Neural cell (in vitro differentiated cells): ENCODE measurements around the gene CCDC102A. TPM values are rescaled to one million over a fixed set of nuclear protein-coding genes. Genes with fewer than 3 reads are reported as not detected.

Experiments used
- H2AFZ ChIP-seq: fragments of 200-600, 300-800 bp; sonication (generic), shearing (Covaris generic); 2 replicates; pipeline ENCODE4 v1.6.0; 2014; ENCODE audit warnings: low read depth, mild to moderate bottlenecking, antibody characterized with exemption, low read length, moderate library complexity
- H3F3A ChIP-seq: fragments of 200-600 bp; shearing (Covaris generic); 2 replicates; pipeline ENCODE4 v1.6.1; 2016; ENCODE audit warnings: mild to moderate bottlenecking, moderate library complexity, mixed read lengths, antibody characterized with exemption, low read length; ENCODE audit not compliant: insufficient read depth, poor library complexity, severe bottlenecking
- H3K27ac ChIP-seq: fragments of 200-600, 300-800 bp; sonication (generic), shearing (Covaris generic); 2 replicates; pipeline ENCODE4 v1.5.1; 2014; ENCODE audit warnings: mild to moderate bottlenecking, low read length, moderate library complexity
- H3K27me3 ChIP-seq: fragments of 300-800, 200-600 bp; sonication (generic), shearing (Covaris generic); 2 replicates; pipeline ENCODE4 v1.6.0; 2014; ENCODE audit warnings: mild to moderate bottlenecking, low read depth, low read length, moderate library complexity; ENCODE audit not compliant: insufficient read depth
- H3K36me3 ChIP-seq: fragments of 300-800, 200-600 bp; sonication (generic), shearing (Covaris generic); 2 replicates; pipeline ENCODE4 v1.5.1; 2014; ENCODE audit warnings: mild to moderate bottlenecking, antibody characterized with exemption, low read length, moderate library complexity; ENCODE audit not compliant: insufficient read depth
- H3K4me2 ChIP-seq: fragments of 300-800, 200-600 bp; sonication (generic), shearing (Covaris generic); 2 replicates; pipeline ENCODE4 v1.6.0; 2014; ENCODE audit warnings: mild to moderate bottlenecking, low read length
- H3K4me3 ChIP-seq: fragments of 300-800, 200-600 bp; sonication (generic), shearing (Covaris generic); 2 replicates; pipeline ENCODE4 v1.5.1; 2014; ENCODE audit warnings: mild to moderate bottlenecking, low read length, moderate library complexity
- H3K79me2 ChIP-seq: fragments of 200-600 bp; shearing (Covaris generic); replicated peaks from 2 replicates; pipeline ENCODE4 v1.6.0; 2014; ENCODE audit warnings: mild to moderate bottlenecking, low read length, moderate library complexity; ENCODE audit not compliant: insufficient read depth
- H3K9ac ChIP-seq: fragments of 300-800, 200-600 bp; sonication (generic), shearing (Covaris generic); 2 replicates; pipeline ENCODE4 v1.6.1; 2016; ENCODE audit warnings: mild to moderate bottlenecking, low read length, mixed read lengths
- H3K9me2 ChIP-seq: fragments of 200-600 bp; shearing (Covaris generic); 2 replicates; pipeline ENCODE4 v1.6.1; 2016; ENCODE audit warnings: mild to moderate bottlenecking, low read length, mixed read lengths; ENCODE audit not compliant: insufficient read depth
- H3K9me3 ChIP-seq: fragments of 200-600, 300-800 bp; sonication (generic), shearing (Covaris generic); 2 replicates; pipeline ENCODE4 v1.6.1; 2016; ENCODE audit warnings: mild to moderate bottlenecking, mixed run types, low read length, moderate library complexity, mixed read lengths
- H4K20me1 ChIP-seq: fragments of 200-600 bp; shearing (Covaris generic); 2 replicates; pipeline ENCODE4 v1.6.1; 2016; ENCODE audit warnings: mild to moderate bottlenecking, mixed run types; ENCODE audit not compliant: insufficient read depth
- EP300 ChIP-seq: fragments of 450-650 bp; conservative IDR thresholded peaks from 2 replicates; pipeline ENCODE4 v1.6.1; 2014; ENCODE audit warnings: antibody characterized with exemption, mild to moderate bottlenecking, moderate library complexity; ENCODE audit not compliant: poor library complexity, severe bottlenecking
- EZH2 ChIP-seq: fragments of 200-600, 300-800 bp; shearing (Covaris generic), sonication (generic); IDR thresholded peaks from 2 replicates; pipeline ENCODE4 v1.6.1; 2014; ENCODE audit warnings: antibody characterized with exemption, low read length, borderline replicate concordance, mild to moderate bottlenecking; ENCODE audit not compliant: insufficient read depth, poor library complexity, severe bottlenecking
- MXI1 ChIP-seq: fragments of 450-650 bp; conservative IDR thresholded peaks from 2 replicates; pipeline ENCODE4 v1.6.1; 2014; ENCODE audit warnings: antibody characterized with exemption, mild to moderate bottlenecking; ENCODE audit not compliant: poor library complexity, severe bottlenecking
- POLR2AphosphoS5 ChIP-seq: IDR thresholded peaks from 2 replicates; pipeline ENCODE4 v1.6.1; 2012
- RAD21 ChIP-seq: fragments of 450-650 bp; conservative IDR thresholded peaks from 2 replicates; pipeline ENCODE4 v1.6.1; 2014; ENCODE audit warnings: antibody characterized with exemption, mild to moderate bottlenecking, moderate library complexity
- SMC3 ChIP-seq: fragments of 450-650 bp; conservative IDR thresholded peaks from 2 replicates; pipeline ENCODE4 v1.6.1; 2014; ENCODE audit warnings: antibody characterized with exemption, mild to moderate bottlenecking, moderate library complexity; ENCODE audit not compliant: poor library complexity
- TAF1 ChIP-seq: IDR thresholded peaks from 2 replicates; pipeline ENCODE4 v1.6.1; 2012; ENCODE audit warnings: low read depth
- polyA plus RNA-seq: library from polyadenylated mRNA; depleted of rRNA; stranded (reverse); fragments of >200 nt; gene quantifications from 2 replicates; pipeline ENCODE4 v1.2.3, GENCODE V29; 2014
- TF ChIP-seq, protein P1 (sequence below): fragments of 450-650 bp; IDR thresholded peaks from 2 replicates; pipeline ENCODE4 v1.5.1; 2014; ENCODE audit warnings: antibody characterized with exemption, mild to moderate bottlenecking, moderate library complexity; ENCODE audit not compliant: poor library complexity, severe bottlenecking
- TF ChIP-seq, protein P2 (sequence below): IDR thresholded peaks from 2 replicates; pipeline ENCODE4 v1.6.1; 2012; ENCODE audit warnings: borderline replicate concordance

The CCDC102A gene
- polyA plus RNA-seq, 1 donor from 2014 or later, result 0.20 TPM

DNA sequence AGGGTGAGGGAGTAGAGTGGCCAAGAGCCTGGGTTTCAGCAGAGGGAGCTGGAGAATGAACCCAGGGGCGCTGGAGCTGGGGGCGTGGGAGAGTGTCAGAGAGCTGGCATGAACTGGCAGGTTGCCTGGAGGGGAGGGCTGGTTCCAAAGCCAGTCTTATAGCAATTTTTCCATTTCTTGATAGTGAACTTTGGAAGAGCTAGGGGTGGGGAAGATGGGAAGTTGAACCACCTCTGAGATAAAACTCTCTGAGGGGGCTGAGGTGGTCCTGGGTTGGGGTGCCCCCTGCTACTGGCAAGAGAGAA lies 42.9 kb upstream of the CCDC102A start:
- H3K79me2 ChIP-seq, result no peaks in the 10 kb centered on the region
- TF ChIP-seq, protein P1, sequence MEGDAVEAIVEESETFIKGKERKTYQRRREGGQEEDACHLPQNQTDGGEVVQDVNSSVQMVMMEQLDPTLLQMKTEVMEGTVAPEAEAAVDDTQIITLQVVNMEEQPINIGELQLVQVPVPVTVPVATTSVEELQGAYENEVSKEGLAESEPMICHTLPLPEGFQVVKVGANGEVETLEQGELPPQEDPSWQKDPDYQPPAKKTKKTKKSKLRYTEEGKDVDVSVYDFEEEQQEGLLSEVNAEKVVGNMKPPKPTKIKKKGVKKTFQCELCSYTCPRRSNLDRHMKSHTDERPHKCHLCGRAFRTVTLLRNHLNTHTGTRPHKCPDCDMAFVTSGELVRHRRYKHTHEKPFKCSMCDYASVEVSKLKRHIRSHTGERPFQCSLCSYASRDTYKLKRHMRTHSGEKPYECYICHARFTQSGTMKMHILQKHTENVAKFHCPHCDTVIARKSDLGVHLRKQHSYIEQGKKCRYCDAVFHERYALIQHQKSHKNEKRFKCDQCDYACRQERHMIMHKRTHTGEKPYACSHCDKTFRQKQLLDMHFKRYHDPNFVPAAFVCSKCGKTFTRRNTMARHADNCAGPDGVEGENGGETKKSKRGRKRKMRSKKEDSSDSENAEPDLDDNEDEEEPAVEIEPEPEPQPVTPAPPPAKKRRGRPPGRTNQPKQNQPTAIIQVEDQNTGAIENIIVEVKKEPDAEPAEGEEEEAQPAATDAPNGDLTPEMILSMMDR, result no peak
- TF ChIP-seq TAF1, result no peak
- no peak overlapping the region for H3K27ac ChIP-seq
- H3F3A ChIP-seq, result no peaks in the 10 kb centered on the region
- H3K9me2 ChIP-seq, result no peaks in the 10 kb centered on the region
- no peak overlapping the region for H3K4me2 ChIP-seq
- no peak overlapping the region for H3K4me3 ChIP-seq
- no peaks in the 10 kb centered on the region for H4K20me1 ChIP-seq
- no peak overlapping the region for H3K9ac ChIP-seq
- H3K9me3 ChIP-seq, result no peaks in the 10 kb centered on the region
- no peaks in the 10 kb centered on the region for H3K27me3 ChIP-seq
- no peak overlapping the region for H2AFZ ChIP-seq
- H3K36me3 ChIP-seq, result no peaks in the 10 kb centered on the region

DNA sequence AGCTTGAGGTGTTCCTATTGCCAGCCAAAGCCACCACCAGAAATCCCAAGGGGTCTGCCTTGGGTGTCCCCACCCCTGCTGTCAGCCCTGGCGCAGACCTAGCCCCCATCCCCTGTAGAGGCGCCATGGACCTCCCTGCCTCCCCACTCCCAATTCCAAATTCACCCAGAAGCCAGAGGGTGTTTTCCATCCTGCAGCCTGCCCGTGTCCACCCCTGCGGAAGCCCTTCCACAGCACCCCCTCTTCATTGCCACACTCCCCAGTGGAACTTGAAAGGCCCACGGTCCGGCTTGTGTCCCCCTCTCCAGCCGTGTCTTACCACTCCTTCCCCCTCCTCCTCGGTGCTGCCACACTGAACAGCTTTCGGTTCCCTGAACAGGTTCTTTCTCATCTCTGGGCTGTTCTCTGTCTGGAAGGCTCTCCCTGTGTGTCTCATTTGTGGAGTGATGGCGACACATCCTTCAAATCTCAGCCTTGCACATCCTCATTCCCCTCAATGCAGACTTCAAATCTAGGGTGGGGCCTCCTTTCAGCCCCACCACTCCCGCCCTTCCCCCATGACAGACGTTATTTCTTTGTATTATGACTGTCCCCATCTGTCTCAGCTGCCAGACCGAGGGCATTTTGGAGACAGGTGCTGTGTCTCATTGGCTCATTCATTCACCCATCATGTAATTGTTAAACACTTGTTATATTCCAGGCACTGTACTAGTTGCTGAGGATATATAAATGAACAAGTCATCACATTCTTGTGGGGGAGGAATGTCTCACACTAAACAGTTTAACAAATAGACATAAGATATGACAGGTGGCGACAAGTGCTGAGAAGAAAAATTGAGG lies 42.4 kb upstream of the CCDC102A start:
- Histone ChIP-seq H2AFZ (no peak overlapping the region), H3F3A (no peaks in the 10 kb centered on the region), H3K9ac (no peak overlapping the region), H4K20me1 (no peaks in the 10 kb centered on the region), H3K9me2 (no peaks in the 10 kb centered on the region), H3K9me3 (no peaks in the 10 kb centered on the region), H3K4me3 (no peak overlapping the region), H3K27me3 (no peaks in the 10 kb centered on the region), H3K79me2 (no peaks in the 10 kb centered on the region), H3K27ac (no peak overlapping the region), H3K4me2 (no peak overlapping the region), H3K36me3 (no peaks in the 10 kb centered on the region)
- TF ChIP-seq POLR2AphosphoS5, result no peak
- TF ChIP-seq, protein P2, sequence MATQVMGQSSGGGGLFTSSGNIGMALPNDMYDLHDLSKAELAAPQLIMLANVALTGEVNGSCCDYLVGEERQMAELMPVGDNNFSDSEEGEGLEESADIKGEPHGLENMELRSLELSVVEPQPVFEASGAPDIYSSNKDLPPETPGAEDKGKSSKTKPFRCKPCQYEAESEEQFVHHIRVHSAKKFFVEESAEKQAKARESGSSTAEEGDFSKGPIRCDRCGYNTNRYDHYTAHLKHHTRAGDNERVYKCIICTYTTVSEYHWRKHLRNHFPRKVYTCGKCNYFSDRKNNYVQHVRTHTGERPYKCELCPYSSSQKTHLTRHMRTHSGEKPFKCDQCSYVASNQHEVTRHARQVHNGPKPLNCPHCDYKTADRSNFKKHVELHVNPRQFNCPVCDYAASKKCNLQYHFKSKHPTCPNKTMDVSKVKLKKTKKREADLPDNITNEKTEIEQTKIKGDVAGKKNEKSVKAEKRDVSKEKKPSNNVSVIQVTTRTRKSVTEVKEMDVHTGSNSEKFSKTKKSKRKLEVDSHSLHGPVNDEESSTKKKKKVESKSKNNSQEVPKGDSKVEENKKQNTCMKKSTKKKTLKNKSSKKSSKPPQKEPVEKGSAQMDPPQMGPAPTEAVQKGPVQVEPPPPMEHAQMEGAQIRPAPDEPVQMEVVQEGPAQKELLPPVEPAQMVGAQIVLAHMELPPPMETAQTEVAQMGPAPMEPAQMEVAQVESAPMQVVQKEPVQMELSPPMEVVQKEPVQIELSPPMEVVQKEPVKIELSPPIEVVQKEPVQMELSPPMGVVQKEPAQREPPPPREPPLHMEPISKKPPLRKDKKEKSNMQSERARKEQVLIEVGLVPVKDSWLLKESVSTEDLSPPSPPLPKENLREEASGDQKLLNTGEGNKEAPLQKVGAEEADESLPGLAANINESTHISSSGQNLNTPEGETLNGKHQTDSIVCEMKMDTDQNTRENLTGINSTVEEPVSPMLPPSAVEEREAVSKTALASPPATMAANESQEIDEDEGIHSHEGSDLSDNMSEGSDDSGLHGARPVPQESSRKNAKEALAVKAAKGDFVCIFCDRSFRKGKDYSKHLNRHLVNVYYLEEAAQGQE, result no peak

DNA sequence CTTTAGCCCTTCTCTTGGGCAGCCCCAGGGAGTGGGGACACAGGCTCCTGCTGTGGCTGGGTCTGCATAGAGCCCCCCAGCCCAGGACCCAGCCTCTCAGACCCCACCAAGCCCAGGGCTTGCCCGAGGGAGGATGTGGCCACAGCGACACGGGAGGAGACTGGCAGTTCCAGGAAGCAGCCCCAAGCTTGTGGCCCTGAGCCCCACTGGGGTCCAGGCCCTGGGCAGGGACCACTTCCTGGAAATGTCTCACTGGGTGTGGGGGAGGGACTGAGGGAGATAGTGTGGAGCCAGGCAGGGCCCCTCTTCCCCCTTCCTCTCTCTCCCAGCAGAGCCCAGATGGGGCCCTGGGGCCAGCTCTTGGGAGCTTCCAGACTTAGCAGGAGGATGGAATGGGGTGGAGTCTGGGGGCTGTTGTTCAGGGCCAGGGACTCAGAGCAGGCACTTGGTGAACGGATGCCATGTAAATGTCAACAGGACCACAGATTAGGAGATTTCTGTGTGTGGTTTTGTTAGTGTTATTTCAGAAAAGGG lies 41.4 kb upstream of the CCDC102A start:
- H3K79me2 ChIP-seq, result no peaks in the 10 kb centered on the region
- H3K27me3 ChIP-seq, result no peaks in the 10 kb centered on the region
- H3K4me3 ChIP-seq, result no peak overlapping the region

More for the DNA sequence above, 41.4 kb upstream of the CCDC102A start:
- Histone ChIP-seq H3F3A (no peaks in the 10 kb centered on the region), H3K36me3 (no peaks in the 10 kb centered on the region), H3K4me2 (no peak overlapping the region), H2AFZ (no peak overlapping the region), H3K9ac (no peak overlapping the region), H4K20me1 (no peaks in the 10 kb centered on the region), H3K9me3 (no peaks in the 10 kb centered on the region), H3K27ac (no peak overlapping the region), H3K9me2 (no peaks in the 10 kb centered on the region)
- TF ChIP-seq POLR2AphosphoS5 (no peak), SMC3 (no peak), MXI1 (no peak), EZH2 (no peak), RAD21 (no peak), TAF1 (no peak), EP300 (no peak)
- TF ChIP-seq, protein P1, result no peak
- TF ChIP-seq, protein P2, result no peak
